ENCODE measurements around the gene ARHGAP42.

GRCh38 chr11:100991541-100991940 lies 304.5 kb downstream of the ARHGAP42 start:
- TF ChIP-seq KAT7 (CRISPR knock-in tag; IDR thresholded peaks at IDR 0.05; ENCODE audit: borderline replicate concordance): no peak
- no peak for TF ChIP-seq USF2 (IDR thresholded peaks at IDR 0.05; ENCODE audit: low read depth, low read length)
- TF ChIP-seq USF2 (CRISPR knock-in tag; IDR thresholded peaks at IDR 0.05; ENCODE audit: borderline replicate concordance): no peak
- no peak for TF ChIP-seq HMG20B (CRISPR knock-in tag; conservative IDR thresholded peaks at IDR 0.05)
- TF ChIP-seq CREM (IDR thresholded peaks at IDR 0.05): no peak
- TF ChIP-seq CREM (CRISPR knock-in tag; IDR thresholded peaks at IDR 0.05): no peak
- TF ChIP-seq, protein P1, sequence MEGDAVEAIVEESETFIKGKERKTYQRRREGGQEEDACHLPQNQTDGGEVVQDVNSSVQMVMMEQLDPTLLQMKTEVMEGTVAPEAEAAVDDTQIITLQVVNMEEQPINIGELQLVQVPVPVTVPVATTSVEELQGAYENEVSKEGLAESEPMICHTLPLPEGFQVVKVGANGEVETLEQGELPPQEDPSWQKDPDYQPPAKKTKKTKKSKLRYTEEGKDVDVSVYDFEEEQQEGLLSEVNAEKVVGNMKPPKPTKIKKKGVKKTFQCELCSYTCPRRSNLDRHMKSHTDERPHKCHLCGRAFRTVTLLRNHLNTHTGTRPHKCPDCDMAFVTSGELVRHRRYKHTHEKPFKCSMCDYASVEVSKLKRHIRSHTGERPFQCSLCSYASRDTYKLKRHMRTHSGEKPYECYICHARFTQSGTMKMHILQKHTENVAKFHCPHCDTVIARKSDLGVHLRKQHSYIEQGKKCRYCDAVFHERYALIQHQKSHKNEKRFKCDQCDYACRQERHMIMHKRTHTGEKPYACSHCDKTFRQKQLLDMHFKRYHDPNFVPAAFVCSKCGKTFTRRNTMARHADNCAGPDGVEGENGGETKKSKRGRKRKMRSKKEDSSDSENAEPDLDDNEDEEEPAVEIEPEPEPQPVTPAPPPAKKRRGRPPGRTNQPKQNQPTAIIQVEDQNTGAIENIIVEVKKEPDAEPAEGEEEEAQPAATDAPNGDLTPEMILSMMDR (CRISPR knock-in tag; IDR thresholded peaks at IDR 0.05): no peak
- no peak for TF ChIP-seq ZNF33A (CRISPR knock-in tag; IDR thresholded peaks at IDR 0.05; ENCODE audit: borderline replicate concordance)
- TF ChIP-seq POLR2AphosphoS5 (IDR thresholded peaks at IDR 0.05; ENCODE audit: low read depth, low read length): no peak
- TF ChIP-seq SP2 (CRISPR knock-in tag; IDR thresholded peaks at IDR 0.05): no peak

Measured in HepG2 (cell line).